Occipital lobe (tissue), 2 donors: ENCODE data around the gene SLC9A8. TPM values are rescaled to one million over a fixed set of nuclear protein-coding genes. Genes with fewer than 3 reads are reported as not detected.
"Not testable (repeated sequence)": the region's sequence is repeated elsewhere in the genome, so short reads cannot be mapped to it uniquely, and the experiment has no call there.

Experiments
- DNase-seq: peaks from one replicate; lab custom pipeline; 2025; lab: John Stamatoyannopoulos, UW
- total RNA-seq: library from RNA; depleted of rRNA; stranded (reverse); fragments of >200 nt; gene quantifications from one replicate; pipeline ENCODE4 v1.2.3, GENCODE V29; 2014

Gene SLC9A8
- total RNA-seq, 1 donor from 2014 or later: 6.1 TPM

DNA sequence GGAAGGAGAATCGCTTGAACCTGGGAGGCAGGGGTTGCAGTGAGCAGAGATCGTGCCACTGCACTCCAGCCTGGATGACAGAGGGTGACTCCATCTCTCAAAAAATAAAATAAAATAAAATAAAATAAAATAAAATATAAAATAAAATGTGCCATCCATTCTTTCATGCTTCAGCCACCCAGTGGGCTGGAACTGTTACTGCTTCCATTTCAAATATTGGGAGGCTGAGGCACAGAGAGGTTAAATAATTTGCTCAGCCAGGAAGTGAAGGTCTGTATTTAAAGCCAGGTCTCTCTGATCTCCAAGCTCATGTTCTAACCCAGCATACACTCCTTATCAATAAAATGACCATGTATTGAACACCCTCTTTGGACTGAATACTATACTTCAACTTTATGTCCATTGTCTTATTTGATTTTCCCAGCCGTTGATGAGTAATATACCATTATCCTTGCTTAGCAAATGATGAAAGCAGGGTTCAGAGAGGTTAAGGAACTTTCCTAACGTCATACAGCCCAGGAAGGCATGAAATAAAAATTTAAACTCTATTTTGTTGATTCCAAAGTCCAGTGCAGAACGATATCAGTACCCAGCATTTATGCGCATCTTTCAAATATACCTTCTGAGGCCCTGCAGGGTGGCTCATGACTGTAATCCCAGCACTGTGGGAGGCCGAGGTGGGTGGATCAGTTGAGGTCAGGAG is 25.8 kb upstream of the SLC9A8 start:
- DNase-seq: no peak

DNA sequence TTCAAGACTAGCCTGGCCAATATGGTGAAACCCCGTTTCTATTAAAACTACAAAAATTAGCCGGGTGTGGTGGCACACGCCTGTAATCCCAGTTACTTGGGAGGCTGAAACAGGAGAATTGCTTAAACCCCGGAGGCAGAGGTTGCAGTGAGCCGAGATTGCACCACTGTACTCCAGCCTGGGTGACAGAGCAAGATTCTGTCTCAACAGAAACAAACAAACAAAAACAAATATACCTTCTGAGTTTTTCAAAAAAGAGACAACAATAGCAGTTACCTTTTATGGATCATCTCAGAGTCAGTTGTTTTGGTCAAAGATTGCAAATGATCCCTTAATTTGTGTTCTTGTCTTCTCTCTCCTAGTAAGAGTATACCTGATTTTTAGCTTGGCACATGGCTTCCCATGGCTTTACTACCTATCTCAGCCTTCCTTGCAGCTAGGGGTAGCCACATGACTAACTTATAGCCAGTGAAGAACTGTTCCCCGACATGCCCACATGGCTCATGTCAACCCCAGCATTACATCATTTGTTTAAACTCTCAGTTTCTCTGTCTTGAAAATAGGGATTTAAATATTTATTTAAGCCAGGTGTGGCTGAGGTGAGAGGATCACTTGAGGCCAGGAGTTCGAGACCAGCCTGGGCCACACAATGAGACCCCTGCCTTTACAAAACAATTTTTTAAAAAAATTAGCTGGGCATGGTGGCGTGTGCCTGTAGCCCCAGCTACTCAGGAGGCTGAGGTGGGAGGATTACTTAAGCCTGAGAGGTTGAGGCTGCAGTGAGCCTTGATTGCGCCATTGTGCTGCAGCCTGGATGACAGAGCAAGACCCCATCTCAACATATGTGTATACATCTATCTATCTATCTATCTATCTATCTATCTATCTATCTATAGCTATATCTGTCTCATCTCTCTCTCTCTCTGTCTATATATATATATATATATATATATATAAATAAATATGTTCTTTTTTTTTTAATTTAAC is 25.0 kb upstream of the SLC9A8 start:
- no peak for DNase-seq

DNA sequence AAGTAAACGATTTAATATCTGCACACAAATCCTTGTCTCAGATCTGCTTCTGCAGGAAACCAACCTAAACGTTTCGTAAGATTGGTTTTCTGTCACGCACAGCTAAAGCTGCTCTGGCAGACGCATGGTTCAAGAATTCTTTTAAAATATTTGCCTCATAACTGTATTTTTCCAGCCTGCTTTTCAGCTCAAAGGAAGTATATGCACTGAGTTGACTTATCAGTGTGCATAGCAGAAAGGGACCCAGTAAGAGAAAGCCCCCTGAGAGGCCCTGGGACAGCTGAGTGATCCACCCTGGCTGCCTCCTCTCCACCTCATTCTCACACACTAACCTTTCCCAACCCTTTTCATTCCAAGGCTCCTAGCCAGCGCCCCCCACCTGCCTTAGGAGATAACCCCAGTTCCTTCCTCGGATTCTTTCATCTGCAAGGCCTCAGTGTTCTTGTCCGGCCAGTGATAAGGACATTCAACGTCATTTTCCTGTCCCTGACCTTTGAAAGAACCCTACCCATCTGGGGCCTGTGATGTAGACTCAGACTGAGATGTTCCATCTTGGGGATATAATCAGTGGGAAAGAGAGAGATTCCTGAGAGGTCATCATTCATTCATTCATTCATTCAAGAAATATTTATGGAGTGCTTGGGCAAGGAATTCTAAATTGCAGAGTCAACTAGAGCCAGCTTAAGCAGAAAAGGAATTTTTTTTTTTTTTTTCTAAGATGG is 22.4 kb upstream of the SLC9A8 start:
- DNase-seq: no peak

DNA sequence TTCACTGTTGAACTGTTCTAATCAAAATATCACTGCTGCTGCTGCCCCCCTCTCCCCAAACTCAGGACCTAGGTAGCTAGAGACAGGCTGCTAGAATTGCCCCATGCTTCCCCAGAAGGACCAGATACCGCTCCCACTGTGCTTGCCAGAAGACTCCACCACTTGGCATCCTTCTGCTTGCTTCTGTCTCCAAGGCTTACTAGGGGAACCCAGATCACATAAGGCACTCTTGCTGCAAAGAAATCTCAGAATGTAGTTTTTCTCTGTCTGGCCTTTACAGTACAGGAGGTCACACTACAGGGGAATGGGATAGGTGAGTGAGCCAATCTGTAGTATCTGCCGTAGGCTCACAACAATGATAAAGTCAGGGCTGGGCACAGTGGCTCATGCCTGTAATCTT is 21.5 kb upstream of the SLC9A8 start:
- DNase-seq: no peak

DNA sequence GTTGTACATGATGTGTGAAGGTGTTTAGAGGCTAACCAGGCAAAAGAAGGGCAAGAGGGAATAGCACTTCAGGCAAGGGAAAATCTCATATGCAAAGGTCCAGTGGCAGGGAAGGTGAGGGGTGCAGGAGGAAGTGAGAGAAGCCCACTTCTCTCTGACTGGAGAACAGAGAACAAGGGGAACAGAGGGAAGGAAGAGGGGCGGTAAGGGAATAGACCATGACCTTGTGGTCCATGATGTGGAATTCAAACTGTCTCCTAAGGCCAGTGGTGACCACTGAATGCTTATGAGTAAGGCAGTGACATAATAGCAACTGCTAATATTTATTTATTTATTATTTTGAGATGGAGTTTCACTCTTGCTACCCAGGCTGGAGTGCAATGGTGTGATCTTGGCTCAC is 20.6 kb upstream of the SLC9A8 start:
- DNase-seq: no peak

DNA sequence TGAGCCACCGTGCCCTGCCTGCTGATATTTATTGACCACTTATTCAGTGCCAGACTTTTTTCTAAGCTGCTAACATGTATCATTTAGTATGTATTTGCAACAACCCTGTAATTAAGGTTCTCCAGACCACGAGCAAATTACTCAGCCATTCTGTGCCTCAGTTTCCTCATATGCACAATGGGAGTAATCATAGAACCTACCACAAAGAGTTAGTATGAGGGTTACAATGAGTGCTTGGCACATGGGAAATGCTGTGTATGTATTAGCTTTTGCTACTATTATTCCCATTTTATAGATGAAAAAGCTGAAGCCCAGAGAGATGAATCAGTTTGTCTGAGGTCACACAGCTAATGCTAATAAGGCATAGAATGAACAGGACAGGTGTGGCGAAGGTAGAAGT is 20.0 kb upstream of the SLC9A8 start:
- DNase-seq: no peak

DNA sequence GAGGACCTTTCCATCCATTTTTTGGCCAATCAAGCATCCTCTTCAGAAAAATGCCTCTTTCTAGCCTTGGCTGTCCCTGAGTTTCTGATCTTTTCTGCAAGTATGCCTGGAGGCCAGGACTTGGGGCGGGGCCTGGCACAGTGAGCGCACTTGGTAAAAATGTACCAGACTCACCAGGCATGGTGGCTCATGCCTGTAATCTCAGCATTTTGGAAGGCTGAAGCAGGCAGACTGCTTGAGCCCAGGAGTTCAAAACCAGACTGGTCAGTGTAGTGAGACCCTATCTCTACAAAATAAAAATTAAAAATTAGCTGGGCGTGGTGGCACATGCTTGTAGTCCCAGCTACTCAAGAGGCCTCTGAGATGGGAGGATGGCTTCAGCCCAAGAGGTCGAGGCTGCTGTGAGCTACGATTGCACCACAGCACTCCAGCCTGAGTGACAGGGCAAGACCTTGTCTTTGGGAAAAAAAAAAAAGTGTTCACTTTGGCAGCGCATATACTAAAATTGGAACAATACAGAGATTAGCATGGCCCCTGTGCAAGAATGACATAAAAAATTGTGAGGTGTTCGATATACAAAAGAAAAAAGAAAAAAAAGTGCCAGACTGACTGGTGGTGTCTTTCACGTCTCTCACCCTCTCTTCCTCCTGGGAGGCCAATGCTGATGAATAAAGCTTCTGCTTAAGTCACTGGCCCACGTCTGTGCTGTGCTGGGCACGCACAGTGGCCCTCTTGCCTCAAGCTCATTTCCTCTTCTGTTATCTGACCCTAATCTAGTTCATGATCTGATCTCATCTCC is 18.1 kb upstream of the SLC9A8 start:
- DNase-seq: no peak

DNA sequence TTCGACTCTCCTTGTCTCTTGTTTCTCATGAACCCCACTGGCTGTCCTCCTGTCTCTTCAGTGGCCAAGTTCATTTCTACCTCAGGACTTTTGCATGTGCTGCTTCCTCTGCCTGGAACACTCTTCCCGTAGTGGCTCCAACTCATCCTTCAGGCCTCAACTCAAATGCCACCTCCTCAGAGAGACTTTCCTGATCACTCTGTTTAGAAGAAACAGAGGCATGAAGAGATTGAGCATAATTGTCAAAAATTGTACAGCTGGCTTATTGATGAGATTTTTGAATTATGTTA is 17.5 kb upstream of the SLC9A8 start:
- DNase-seq: no peak

DNA sequence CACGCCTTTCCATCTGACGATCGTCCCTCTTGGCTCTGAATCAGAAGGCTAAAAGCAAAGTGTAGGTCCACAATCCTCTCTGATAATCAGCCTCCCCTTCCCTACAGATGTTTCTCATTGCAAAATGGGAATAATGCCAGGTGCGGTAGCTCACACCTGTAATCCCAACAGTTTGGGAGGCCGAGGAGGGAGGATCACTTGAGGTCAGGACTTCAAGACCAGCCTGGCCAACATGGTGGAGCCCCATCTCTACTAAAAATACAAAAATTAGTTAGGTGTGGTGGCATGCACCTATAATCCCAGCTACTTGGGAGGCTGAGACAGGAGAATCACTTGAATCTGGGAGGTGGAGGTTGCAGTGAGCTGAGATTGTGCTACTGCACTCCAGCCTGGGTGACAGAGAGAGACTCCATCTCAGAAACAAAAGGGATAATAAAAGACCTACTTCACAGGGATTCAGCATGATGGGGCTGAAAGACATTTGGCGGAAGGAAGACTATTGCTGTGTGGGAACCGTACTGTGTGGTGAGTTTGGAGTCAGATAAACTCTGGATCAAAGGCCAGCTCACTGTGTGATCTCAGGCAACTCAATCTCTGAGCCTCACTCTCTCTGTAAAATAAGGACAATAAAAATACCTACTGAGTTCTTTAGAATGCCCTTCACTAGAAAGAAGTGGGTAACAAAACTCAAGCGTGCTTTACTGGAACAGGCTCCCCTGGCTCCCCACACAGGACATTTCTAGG is 15.9 kb upstream of the SLC9A8 start:
- DNase-seq: no peak

DNA sequence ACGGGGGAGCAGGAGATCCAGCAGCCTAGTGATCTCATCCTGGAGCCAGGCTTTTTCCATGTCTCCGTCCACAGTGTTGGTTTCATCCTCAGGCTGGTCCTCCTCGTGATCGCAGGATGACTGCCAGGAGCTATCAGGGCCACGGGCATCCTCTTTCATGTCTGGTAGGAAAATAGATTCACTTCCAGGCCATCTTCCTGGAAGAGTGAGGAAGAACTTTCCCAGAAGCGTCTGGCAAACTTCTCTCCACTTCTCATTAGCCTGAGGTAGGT is 15.3 kb upstream of the SLC9A8 start:
- DNase-seq: no peak

DNA sequence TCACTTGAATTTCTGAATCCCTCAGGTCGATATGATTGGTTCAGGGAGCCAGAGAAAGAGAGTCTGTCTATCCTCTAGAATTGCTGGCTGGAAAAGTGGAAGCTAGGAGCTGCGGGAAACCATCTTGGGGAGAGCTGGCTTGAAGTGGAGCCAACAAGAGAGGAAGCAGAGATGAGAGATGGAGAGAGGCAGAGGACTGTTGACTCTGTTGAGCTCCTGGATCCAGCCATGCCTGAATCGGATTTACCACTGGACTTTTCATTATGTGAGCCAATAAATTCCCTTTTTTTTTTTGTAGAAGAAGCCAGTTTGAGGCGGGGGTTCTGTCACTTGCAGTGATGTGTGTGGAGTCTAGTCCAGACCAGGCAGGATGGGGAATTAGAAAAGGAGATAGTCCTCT is 13.9 kb upstream of the SLC9A8 start:
- DNase-seq: no peak

DNA sequence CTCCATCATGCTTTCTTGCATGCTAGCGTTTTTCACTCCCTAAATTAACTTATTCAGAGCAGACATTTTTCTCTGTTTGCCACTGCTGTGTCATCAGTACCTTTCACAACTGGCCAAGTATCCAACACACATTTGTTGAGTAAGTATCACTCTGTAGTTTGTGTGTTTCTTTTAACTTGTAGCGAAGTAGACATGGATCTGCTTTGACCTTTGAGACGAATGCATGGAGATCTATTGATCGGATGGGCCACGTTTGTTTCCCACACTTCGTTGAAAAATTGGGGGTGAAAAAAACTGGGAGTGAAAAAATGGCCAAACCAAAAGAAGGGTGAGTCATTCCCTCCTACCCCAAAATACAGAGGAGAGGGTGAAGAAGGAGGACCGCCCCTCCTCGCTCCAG is 12.9 kb upstream of the SLC9A8 start:
- DNase-seq: no peak

DNA sequence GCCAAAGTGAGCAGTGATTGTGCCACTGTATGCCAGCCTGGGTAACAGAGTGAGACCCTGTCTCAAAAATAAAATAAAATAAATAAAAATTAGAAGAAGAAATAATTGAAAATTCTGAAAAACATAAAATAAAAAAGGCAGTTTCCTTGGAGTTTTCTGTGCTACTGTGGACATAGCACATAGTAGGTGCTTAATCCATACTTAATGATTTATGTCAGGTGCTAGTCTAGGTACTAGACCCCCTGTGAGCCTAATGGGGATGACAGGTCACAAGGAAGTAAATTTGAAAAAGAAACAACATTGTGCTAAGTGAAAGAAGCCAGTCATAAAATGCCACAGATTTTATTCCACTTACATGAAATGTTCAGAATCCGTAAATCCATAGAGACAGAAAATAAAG is 9.2 kb upstream of the SLC9A8 start:
- no peak for DNase-seq

DNA sequence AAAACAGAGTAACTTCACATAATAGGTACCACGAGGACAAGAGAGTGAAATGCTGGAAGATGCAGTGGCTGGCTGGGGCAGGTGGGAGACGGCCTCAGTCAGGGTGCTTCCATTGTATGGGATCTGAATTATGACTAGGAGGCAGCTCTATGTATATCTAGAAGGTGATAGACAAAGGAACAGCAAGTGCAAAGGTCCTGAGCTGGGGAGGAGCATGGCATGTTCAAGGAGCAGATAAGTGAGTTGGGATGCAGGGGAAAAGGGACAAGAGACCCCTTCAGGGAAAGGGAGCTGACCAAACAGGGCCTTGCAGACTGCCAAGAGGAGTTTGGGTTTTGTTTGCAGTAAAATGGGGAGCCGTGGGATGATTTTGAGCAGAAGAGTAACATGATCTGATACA is 8.3 kb upstream of the SLC9A8 start:
- DNase-seq: no peak

DNA sequence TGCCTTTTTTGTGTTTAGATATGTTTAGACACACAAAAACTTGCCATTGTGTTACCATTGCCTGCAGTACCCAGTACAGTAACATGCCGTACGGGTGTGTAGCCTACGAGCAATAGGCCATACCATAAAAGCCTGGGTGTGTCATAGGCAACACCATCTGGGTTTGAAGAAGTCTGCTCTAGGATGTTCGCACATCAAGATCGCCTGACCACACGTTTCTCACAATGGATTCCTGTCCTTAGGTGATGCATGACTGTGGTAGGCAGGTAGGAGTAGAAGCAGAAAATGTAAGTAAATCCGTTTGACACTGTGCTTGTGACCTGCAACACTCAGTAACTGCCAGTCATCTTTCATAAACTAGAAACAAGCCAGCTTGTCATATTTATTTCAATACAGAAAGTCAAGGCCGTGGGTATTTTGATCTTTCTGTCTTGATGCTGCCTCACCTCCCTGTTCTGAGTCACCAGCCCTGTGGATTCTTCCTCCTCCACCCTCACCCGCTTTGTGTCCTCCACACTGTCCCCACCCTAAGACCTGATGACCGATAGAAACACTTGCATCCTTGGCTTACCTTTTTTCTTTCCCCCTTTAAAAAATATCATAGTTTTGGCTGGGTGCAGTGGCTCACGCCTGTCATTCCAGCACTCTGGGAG is 7.3 kb upstream of the SLC9A8 start:
- not testable (repeated sequence) for DNase-seq

DNA sequence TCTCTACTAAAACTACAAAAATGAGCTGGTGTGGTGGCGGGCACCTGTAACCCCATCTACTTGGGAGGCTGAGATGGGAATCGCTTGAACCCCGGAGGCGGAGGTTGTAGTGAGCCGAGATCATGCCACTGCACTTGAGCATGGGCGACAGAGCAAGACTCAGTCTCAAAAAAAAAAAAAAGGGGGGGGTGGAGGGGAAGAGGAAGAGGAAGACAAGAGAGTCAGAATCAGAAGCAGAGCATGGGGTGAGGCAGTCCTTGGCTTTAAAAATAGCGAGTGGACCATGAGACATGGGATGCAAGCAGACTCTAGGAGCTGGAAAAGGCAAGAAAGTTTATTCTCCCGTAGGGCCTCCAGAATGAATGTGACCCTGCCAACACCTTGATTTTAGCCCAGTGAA is 3.9 kb upstream of the SLC9A8 start:
- DNase-seq: no peak

DNA sequence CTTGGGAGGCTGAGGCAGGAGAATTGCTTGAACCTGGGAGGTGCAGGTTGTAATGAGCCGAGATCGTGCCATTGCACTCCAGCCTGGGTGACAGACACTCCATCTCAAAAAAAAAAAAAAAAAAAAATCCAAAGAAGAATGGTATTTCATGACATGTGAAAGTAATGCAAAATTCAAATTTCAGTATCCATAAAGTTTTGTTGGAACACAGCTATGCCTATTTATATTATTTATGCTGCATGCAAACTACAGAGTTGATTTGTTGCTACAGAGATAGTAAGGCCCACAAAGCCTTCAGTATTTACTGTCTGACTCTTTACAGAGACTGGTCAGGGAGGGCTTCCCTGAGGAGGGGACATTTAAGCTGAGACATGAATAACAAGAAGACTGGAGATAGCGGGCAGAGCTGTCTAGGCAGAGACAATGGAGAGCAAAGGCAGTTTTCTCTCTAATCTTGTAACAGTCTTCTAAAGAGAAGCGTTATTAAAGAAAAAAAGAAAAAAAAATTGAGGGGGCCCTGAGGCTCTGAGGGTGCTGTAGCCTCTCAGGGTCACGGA is 2.7 kb upstream of the SLC9A8 start:
- DNase-seq: no peak

DNA sequence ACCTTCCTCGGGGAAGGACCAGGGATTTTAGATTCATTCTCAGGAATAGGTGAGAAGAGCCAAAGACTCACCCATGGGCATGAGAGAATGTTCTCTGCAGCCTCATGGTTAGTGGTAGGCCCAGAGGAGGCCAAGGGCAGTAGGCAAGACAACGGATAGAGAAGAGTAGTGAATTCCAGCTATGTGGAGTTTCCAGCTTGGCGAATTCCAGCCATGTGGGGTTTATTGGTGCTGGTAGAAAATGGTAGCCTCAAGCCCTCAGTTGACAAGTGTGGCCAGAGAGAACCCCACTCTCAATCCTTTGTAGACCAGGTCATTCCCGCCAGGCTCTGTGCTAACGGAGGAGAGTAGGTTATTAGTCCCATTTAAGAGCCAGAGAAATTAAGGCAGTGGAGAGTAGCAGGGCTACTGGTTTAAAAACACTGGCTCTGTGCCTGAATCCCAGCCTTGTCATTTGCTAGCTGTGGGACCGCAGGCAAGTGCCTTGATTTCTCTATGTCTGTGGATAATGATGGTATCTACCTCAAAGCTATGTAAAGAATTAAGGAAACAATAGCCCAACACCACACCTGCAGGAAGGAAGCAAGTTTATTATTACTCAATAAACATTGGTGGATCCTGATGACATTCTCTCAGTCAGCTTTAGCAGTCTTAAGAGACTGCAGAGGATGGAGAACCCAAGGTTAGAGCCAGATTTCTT is 2.0 kb upstream of the SLC9A8 start:
- no peak for DNase-seq

DNA sequence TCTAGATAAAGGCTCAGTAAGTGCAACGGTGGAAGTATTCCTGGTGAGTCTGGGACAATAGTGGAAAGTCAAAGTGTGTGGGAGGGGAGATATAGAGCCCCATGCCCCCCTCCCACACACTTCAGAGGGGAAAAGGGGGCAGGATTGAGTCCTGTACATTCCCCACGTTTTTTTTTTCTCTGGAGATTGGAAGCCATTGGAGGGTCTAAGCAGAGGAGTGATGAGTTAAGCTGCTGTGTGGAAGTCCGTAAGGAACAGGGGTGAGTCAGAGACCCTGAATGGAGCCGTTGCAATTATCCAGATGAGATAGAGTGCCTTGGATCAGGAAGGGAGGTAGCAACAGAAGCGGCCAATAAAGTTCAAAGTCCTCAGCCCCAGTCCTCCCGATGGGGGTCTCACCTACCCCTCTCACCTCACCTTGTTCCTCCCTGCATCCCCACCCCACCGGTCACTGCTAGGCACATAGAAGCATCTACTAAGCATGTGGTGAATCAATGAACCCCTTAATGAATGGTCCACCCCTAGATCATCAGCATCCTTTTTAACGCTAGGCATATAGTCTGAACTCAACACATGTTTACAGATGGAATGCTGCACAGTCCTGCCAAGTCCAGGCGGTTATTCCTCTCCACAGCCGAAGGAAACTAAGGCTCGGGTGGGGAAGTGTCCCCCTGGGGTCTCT is 662 bp upstream of the SLC9A8 start:
- no peak for DNase-seq
